Heart left ventricle (tissue), 16 donors: Measurements from ENCODE around the gene ALMS1. TPM values are rescaled to one million over a fixed set of nuclear protein-coding genes. Genes with fewer than 3 reads are reported as not detected.

Source experiments
- ATAC-seq, 4 donors: fragments of 200-7000 bp; cut with Tn5 transposase; one replicate each; pipeline ENCODE4 v1.9.1; 2020 to 2022; ENCODE audit warnings: moderate library complexity in 4 of 4, mild to moderate bottlenecking in 3 of 4, moderate number of reproducible peaks in 1 of 4
- DNase-seq, 5 donors: peaks; one replicate each; pipeline ENCODE4 v3.0.0-alpha.2; 2020
- H3K27ac ChIP-seq, 12 donors: fragments of 200-600 bp; sonication (generic) in 4 of 12; one replicate each; pipeline versions ENCODE4 v1.5.0 to v1.8.0; 2016 to 2022; ENCODE audit warnings: mild to moderate bottlenecking in 2 of 12
- H3K27me3 ChIP-seq, 9 donors: fragments of 200-600 bp; sonication (generic) in 2 of 9; one replicate each; pipeline versions ENCODE4 v1.5.1 to v1.8.0; 2016 to 2022; ENCODE audit warnings: mild to moderate bottlenecking in 3 of 9
- H3K36me3 ChIP-seq, 9 donors: fragments of 200-600 bp; sonication (generic) in 2 of 9; one replicate each; pipeline versions ENCODE4 v1.5.0 to v1.8.0; 2018 to 2022; ENCODE audit warnings: mild to moderate bottlenecking in 2 of 9
- H3K4me1 ChIP-seq, 12 donors: fragments of 200-600 bp; sonication (generic) in 4 of 12; one replicate each; pipeline versions ENCODE4 v1.5.0 to v1.8.0; 2016 to 2022; ENCODE audit warnings: mild to moderate bottlenecking in 3 of 12
- H3K4me3 ChIP-seq, 12 donors: fragments of 200-600 bp; sonication (generic) in 4 of 12; one replicate each; pipeline versions ENCODE4 v1.5.0 to v1.8.0; 2017 to 2022; ENCODE audit warnings: mild to moderate bottlenecking in 9 of 12, moderate library complexity in 4 of 12
- H3K9me3 ChIP-seq, 12 donors: fragments of 200-600 bp; sonication (generic) in 4 of 12; one replicate each; pipeline versions ENCODE4 v1.5.0 to v1.8.0; 2016 to 2022; ENCODE audit warnings: mild to moderate bottlenecking in 1 of 12
- CTCF ChIP-seq, 12 donors: fragments of 200-600 bp; sonication (generic) in 4 of 12; IDR thresholded peaks; one replicate each; pipeline versions ENCODE4 v1.5.0 to v1.8.0; 2018 to 2022; ENCODE audit warnings: antibody characterized with exemption in 12 of 12, mild to moderate bottlenecking in 5 of 12
- POLR2A ChIP-seq, 2 donors: fragments of 450-650 bp; IDR thresholded peaks; one replicate each; pipeline ENCODE4 v1.6.1; 2017; ENCODE audit warnings: antibody characterized with exemption in 2 of 2, mild to moderate bottlenecking in 2 of 2, moderate library complexity in 2 of 2
- WGBS, 4 donors: extraction: QIAGEN DNeasy Blood & Tissue Kit in 2 of 4; methylation state at CpG; one replicate each; pipeline versions ENCODE4 v1.1.5 to v1.1.7; 2013 to 2018; 5-methylcytosine and 5-hydroxymethylcytosine counted together
- intact Hi-C, 10 donors: fragments of 100-400 bp; cut with DNase I; formaldehyde crosslinking; loops; one replicate each; pipeline versions ENCODE4 v1.11.1 to v1.14.2; 2022
- long read RNA-seq, 3 donors: library from polyadenylated mRNA; unstranded; transcript quantifications; one replicate each; pipeline ENCODE4 v2.0.0, GENCODE V29; 2020 to 2021
- polyA plus RNA-seq, 2 donors: library from polyadenylated mRNA; stranded (reverse); fragments of 200-250 nt; gene quantifications; one replicate each; pipeline ENCODE4 v1.2.3, GENCODE V29; 2013
- total RNA-seq, 9 donors: library from RNA; depleted of rRNA in 2 of 9; stranded (reverse); fragments of >200 nt in 2 of 9; fragmentation: NEBNext Ultra II Directional in 3 of 9; extraction: Animal tissue kit (Norgen Biotek cat#: 25700) in 3 of 9; gene quantifications; one replicate each; pipeline versions ENCODE4 v1.1.0 to v1.2.4, GENCODE V29; 2016 to 2023
- donor health status: ischemic (EF 13 %, LVEDD 7.1; RV severe dilation, severe dysfunction).
- donor health status: healthy with polysubstance abuse.
- donor health status: DM: no; HTN: yes; CAD: no.
- donor health status: DM: no; HTN: no; CAD: no.
- donor health status: ischemic (EF 25% LVEDD 6.9; RV normal size, moderate dysfunction).
- donor health status: ischemic (EF 25% LVEDD 5.7; RV mildly dilated, moderate dysfunction).
- donor health status: healthy.
- donor health status: DM: yes; HTN: yes; CAD: no.
- donor health status: ischemic (EF 35%, LVEDD 5.7; RV mildly dilated, moderate dysfunction).
- donor health status: nonischemic (EF 11% LVEDD 7.7; RV severe dilation, severe dysfunction).
- donor health status: DM: yes; HTN: yes; CAD: no.
- donor health status: PGD.
- donor health status: ischemic (EF 29% LVEDD 5.4; RV normal size, mild dysfunction).
- donor health status: nonischemic (EF 23%, LVEDD 6.1; RV moderate dilation, normal function).

ALMS1 gene
- total RNA-seq = 10 to 100 TPM in 5 of 9 donors, 1 to 10 TPM in 4; 7.0 to 21.4 (median 11.5) TPM
- 1 to 10 TPM; 2.5 to 5.5 TPM for polyA plus RNA-seq
- long read RNA-seq, donor 1 = 0 reads
- long read RNA-seq, donor 2, partial matches to known transcripts = 2 of 2 reads
- long read RNA-seq, donor 2, other reads (novel, unspliced or antisense) = 0 of 2 reads
- long read RNA-seq, donor 3, partial matches to known transcripts = 0 of 1 reads
- long read RNA-seq, donor 3, other reads (novel, unspliced or antisense) = 1 of 1 reads

DNA sequence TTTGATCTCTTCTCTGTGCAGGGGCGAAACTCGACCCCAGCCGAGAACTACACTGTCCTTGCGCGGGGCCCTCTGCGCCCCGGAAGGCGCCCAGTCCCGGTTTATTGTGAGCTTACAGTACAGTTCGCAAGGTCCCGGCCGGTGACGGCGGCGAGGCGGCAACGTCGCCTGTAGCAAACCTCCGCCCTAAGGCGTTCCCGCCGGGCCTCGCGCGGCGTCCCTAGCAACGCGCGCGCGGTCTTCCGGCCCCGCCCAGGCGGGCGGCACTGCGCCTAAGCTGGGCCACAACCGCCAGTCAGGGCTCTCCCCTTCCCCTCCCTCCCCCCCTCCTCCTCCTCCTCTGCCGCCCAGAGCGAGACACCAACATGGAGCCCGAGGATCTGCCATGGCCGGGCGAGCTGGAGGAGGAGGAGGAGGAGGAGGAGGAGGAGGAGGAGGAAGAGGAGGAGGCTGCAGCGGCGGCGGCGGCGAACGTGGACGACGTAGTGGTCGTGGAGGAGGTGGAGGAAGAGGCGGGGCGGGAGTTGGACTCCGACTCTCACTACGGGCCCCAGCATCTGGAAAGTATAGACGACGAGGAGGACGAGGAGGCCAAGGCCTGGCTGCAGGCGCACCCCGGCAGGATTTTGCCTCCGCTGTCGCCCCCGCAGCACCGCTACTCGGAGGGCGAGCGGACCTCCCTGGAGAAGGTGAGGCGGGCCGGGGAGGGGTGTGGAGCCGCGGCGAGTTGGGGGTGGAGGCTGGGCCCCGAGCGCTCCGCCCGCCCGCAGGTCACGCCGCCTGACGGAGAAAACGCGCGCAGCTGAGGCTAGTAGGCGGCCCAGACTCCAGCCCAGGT lies at the start of gene ALMS1:
Gene ALMS1 (plus strand): TSS at position 333 of the 838 bp plus-strand sequence. CDS start 33 bp downstream, at position 366.
- intact Hi-C loops = loop anchor here in 7 of 10 donors (5.0 to 10.0 kb wide), 3 partner anchors 141 to 321 kb away; partner anchors contain the start of genes CCT7 (in 5 of the 7) and PRADC1 (in 5 of the 7)
- WGBS, 4 donors = 0 to 1% (median 0%) methylated on average over 49 to 84 of the region's 84 CpGs
- Histone ChIP-seq H3K36me3 (no peaks in the 10 kb centered on the region), H3K27ac (peak within 1 kb of the TSS; percentile 73 to 96 (median 89)), H3K27me3 (peaks cover 0 to 6% (median 0%) of the 10 kb centered on the region in 9 donors), H3K4me3 (peak within 1 kb of the TSS; percentile 45 to 97 (median 75)), H3K9me3 (no peaks in the 10 kb centered on the region), H3K4me1 (peaks cover 0 to 21% (median 10%) of the 10 kb centered on the region in 12 donors)
- TF ChIP-seq CTCF (IDR thresholded peaks at IDR 0.05) = peak in 8 of 12 donors; percentile 15 to 58 (median 30)
- TF ChIP-seq POLR2A (IDR thresholded peaks at IDR 0.05) = peak in 1 of 2 donors; percentile 33
- peak; percentile 88 to 95 (median 93) for DNase-seq
- ATAC-seq = peak; percentile 96 to 98 (median 98)

- Histone ChIP-seq H3K27ac (no peak overlapping the region), H3K4me3 (no peak overlapping the region), H3K4me1 (no peaks in the 10 kb centered on the region), H3K9me3 (peaks cover 0 to 20% (median 1%) of the 10 kb centered on the region in 12 donors), H3K36me3 (no peaks in the 10 kb centered on the region), H3K27me3 (no peaks in the 10 kb centered on the region)
- ATAC-seq (no peak), DNase-seq (no peak)
- 25 to 40% (median 34%) methylated on average over 3 of the region's 3 CpGs for WGBS, 4 donors
- intact Hi-C loops = no loop called here
- TF ChIP-seq CTCF (IDR thresholded peaks at IDR 0.05) (no peak), POLR2A (IDR thresholded peaks at IDR 0.05) (no peak)
These were observed 47.8 kb upstream of the ALMS1 start for GRCh38 chr2:73337828-73338227.

- Histone ChIP-seq H3K4me3 (no peak overlapping the region), H3K27ac (no peak overlapping the region), H3K27me3 (no peaks in the 10 kb centered on the region), H3K9me3 (peaks cover 0 to 18% (median 1%) of the 10 kb centered on the region in 12 donors), H3K36me3 (no peaks in the 10 kb centered on the region), H3K4me1 (no peaks in the 10 kb centered on the region)
- ATAC-seq (no peak), DNase-seq (no peak)
- intact Hi-C loops = no loop called here
- no peak for TF ChIP-seq POLR2A (IDR thresholded peaks at IDR 0.05)
- no peak for TF ChIP-seq CTCF (IDR thresholded peaks at IDR 0.05)
- WGBS, 4 donors = 40 to 55% (median 51%) methylated on average over 3 of the region's 3 CpGs
These were observed 46.4 kb upstream of the ALMS1 start for GRCh38 chr2:73339201-73339600.

GRCh38 chr2:73341039-73341438 lies 44.6 kb upstream of the ALMS1 start:
- no peak for TF ChIP-seq CTCF (IDR thresholded peaks at IDR 0.05)
- no peak for TF ChIP-seq POLR2A (IDR thresholded peaks at IDR 0.05)
- intact Hi-C loops = no loop called here
- ATAC-seq (no peak), DNase-seq (no peak)
- WGBS, 4 donors = 64 to 74% (median 67%) methylated on average over 3 of the region's 3 CpGs
- no peak overlapping the region for H3K27ac ChIP-seq
- no peak overlapping the region for H3K4me3 ChIP-seq
- peaks cover 0 to 3% (median 0%) of the 10 kb centered on the region in 12 donors for H3K9me3 ChIP-seq
- H3K36me3 ChIP-seq = no peaks in the 10 kb centered on the region
- no peaks in the 10 kb centered on the region for H3K4me1 ChIP-seq
- H3K27me3 ChIP-seq = no peaks in the 10 kb centered on the region
